ENCODE measurements around the gene GLUD2.

DNA sequence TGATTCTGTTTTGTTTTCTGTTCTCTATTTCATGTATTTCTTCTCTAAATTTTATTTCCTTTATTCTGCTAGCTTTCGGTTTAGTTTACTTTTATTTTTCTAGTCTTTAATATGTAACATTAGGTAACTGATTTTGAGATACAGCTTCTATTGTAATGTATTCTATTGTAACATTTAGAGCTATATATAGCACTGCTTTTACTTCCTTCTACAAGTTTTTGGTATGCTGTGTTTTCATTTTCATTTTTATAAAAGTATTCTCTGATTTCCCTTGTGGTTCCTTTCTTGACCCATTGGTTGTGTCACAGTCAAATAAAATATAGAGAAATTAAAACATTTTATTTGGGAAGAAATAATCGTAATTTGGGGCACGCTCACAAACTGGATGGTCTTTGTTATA lies 48.0 kb upstream of the GLUD2 start:
- TF ChIP-seq CTCF (IDR thresholded peaks at IDR 0.05; ENCODE audit: low read depth, low read length, missing input control) (no peak), TAF1 (conservative IDR thresholded peaks at IDR 0.05) (no peak), FOXA1 (IDR thresholded peaks at IDR 0.05) (no peak), RAD21 (IDR thresholded peaks at IDR 0.05) (no peak), SP1 (IDR thresholded peaks at IDR 0.05) (no peak)
- TF ChIP-seq, protein P1, sequence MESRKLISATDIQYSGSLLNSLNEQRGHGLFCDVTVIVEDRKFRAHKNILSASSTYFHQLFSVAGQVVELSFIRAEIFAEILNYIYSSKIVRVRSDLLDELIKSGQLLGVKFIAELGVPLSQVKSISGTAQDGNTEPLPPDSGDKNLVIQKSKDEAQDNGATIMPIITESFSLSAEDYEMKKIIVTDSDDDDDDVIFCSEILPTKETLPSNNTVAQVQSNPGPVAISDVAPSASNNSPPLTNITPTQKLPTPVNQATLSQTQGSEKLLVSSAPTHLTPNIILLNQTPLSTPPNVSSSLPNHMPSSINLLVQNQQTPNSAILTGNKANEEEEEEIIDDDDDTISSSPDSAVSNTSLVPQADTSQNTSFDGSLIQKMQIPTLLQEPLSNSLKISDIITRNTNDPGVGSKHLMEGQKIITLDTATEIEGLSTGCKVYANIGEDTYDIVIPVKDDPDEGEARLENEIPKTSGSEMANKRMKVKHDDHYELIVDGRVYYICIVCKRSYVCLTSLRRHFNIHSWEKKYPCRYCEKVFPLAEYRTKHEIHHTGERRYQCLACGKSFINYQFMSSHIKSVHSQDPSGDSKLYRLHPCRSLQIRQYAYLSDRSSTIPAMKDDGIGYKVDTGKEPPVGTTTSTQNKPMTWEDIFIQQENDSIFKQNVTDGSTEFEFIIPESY (IDR thresholded peaks at IDR 0.05) = no peak
- TF ChIP-seq, protein P2, sequence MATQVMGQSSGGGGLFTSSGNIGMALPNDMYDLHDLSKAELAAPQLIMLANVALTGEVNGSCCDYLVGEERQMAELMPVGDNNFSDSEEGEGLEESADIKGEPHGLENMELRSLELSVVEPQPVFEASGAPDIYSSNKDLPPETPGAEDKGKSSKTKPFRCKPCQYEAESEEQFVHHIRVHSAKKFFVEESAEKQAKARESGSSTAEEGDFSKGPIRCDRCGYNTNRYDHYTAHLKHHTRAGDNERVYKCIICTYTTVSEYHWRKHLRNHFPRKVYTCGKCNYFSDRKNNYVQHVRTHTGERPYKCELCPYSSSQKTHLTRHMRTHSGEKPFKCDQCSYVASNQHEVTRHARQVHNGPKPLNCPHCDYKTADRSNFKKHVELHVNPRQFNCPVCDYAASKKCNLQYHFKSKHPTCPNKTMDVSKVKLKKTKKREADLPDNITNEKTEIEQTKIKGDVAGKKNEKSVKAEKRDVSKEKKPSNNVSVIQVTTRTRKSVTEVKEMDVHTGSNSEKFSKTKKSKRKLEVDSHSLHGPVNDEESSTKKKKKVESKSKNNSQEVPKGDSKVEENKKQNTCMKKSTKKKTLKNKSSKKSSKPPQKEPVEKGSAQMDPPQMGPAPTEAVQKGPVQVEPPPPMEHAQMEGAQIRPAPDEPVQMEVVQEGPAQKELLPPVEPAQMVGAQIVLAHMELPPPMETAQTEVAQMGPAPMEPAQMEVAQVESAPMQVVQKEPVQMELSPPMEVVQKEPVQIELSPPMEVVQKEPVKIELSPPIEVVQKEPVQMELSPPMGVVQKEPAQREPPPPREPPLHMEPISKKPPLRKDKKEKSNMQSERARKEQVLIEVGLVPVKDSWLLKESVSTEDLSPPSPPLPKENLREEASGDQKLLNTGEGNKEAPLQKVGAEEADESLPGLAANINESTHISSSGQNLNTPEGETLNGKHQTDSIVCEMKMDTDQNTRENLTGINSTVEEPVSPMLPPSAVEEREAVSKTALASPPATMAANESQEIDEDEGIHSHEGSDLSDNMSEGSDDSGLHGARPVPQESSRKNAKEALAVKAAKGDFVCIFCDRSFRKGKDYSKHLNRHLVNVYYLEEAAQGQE (IDR thresholded peaks at IDR 0.05) = no peak
